Endometrial microvascular endothelial cells (primary cell): ENCODE data around the gene TTC39C. TPM values are rescaled to one million over a fixed set of nuclear protein-coding genes. Genes with fewer than 3 reads are reported as not detected.
"Not testable (repeated sequence)": the region's sequence is repeated elsewhere in the genome, so short reads cannot be mapped to it uniquely, and the experiment has no call there.

Experiments
- in situ Hi-C: cut with HindIII; loops from 2 replicates; pipeline ENCODE4 v1.10.0; 2017; ENCODE audit warnings: low sequenced_read_pairs, low pct_unique_long_range_greater_than_20kb; ENCODE audit errors: inconsistent ontology term
- total RNA-seq: library from RNA; depleted of rRNA; stranded (reverse); fragments of >200 nt; gene quantifications from one replicate; pipeline ENCODE4 v1.2.3, GENCODE V29; 2015; ENCODE audit errors: inconsistent ontology term

The TTC39C gene
- total RNA-seq, 1 donor from 2014 or later: 5.8 TPM

- in situ Hi-C loops: no loop called here
Observed at GRCh38 chr18:24071779-24072178, 57.2 kb downstream of the TTC39C start.

GRCh38 chr18:24072743-24073142 is 58.2 kb downstream of the TTC39C start:
- in situ Hi-C loops: no loop called here

DNA sequence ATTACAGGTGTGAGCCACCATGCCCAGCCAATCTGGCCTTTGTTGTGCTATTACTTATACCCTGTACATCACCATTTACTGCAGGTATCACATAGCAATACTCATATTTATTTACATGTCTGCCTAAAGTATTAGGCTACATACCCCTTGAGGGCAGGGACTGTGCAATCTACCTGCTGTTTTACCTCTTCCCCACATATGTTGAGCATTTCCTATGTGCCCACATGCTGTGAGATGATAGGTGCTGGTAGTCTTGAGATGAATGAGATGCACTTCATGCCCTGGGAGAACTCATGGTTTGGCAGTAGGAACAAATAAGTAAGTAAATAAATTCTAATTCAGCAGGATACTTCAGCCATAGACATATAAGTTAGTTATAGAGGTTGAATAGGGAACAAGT is 59.2 kb downstream of the TTC39C start:
- in situ Hi-C loops: no loop called here

DNA sequence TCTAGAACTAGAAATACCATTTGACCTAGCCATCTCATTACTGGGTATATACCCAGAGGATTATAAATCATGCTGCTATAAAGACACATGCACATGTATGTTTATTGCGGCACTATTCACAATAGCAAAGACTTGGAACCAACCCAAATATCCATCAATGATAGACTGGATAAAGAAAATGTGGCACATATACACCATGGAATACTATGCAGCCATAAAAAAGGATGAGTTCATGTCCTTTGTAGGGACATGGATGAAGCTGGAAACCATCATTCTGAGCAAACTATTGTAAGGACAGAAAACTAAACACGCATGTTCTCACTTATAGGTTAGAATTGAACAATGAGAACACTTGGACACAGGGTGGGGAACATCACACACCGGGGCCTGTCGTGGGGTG is 60.2 kb downstream of the TTC39C start:
- in situ Hi-C loops: not testable (repeated sequence)

- in situ Hi-C loops: no loop called here
Observed at GRCh38 chr18:24075767-24076597, 61.4 kb downstream of the TTC39C start.

DNA sequence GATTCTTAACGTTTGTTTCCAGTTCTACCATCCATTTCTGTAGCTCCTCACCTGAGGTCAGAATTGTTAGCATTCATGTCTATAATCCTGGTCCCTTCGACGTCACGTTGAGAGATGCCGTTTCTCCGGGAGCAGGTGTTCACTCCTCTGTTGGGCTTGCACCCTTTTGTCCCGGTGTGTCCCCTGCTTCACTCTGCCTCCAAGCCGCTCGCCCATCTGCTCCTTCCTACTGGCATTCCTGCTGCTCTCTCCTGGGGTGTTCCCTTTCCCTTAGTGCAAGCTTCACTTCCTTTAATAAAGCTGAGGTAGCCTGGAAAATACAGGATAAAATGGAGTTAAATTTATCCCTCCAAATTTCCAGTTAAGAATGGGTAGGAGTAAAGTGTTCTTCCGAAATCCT is 62.4 kb downstream of the TTC39C start:
- in situ Hi-C loops: no loop called here

DNA sequence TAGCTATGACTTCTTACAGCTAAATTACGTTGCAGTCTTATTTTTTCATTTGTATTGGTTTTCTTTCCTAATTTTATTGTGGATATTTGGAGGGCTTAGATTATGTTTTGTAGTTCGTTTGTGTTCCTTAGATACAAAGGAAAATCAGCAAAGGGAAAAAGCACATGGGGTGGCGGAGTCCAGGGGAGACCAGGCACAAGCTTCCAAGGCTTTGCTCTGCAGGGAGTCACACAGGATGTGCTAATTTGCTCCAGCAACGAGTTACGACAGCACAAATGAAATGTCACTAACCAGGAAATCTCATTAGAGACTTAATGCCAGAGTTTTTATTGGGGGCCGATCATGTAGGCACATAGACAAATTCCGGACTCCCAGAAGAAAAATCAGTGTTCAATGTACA is 63.8 kb downstream of the TTC39C start:
- in situ Hi-C loops: no loop called here

DNA sequence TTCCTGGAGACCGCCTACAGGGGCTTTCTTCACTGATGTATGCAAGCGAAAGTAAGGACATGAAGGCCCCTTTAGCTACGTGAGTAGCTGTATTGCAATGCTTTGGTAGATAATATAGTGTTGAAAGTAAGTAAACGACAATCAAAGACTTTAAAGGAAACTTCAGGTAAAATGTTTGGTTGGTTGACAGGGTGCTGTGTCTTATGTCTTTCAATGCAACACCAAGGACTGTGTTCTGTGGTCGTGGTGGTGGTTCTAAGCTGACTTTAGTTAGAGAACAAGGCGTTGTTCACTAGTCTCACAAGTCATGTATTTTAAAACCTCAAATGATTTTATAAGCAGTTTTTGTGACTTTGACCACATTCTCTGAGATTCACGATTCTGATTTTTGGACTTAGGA is 66.3 kb downstream of the TTC39C start:
- in situ Hi-C loops: no loop called here

DNA sequence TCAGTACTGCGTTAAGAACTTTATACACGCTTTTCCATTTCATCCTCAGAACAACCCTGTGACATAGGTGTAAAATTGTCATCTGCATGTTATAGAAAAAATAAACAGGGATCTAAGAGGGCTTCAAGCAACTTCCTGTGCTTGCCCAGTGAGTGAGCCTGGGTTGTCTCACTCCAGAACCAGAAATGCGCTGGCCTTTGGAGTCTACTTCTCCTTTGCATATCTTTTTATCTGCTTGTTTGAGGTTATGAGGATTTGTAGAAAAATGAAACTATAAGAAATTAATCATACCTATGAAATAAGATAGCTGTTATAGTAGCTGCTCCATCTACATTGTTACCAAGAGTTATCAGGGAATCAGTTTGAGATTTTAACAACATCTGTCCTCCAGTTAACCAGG is 69.0 kb downstream of the TTC39C start:
- in situ Hi-C loops: no loop called here

- in situ Hi-C loops: no loop called here
Observed at GRCh38 chr18:24086082-24086481, 71.5 kb downstream of the TTC39C start.

- in situ Hi-C loops: no loop called here
Observed at GRCh38 chr18:24089076-24089475, 74.5 kb downstream of the TTC39C start.

- in situ Hi-C loops: no loop called here
Observed at GRCh38 chr18:24089515-24090337, 75.2 kb downstream of the TTC39C start.

GRCh38 chr18:24090876-24091275 is 76.3 kb downstream of the TTC39C start:
- in situ Hi-C loops: no loop called here

GRCh38 chr18:24094561-24094960 is 80.0 kb downstream of the TTC39C start:
- in situ Hi-C loops: no loop called here

- in situ Hi-C loops: no loop called here
Observed at GRCh38 chr18:24095976-24096375, 81.4 kb downstream of the TTC39C start.

- in situ Hi-C loops: no loop called here
Observed at GRCh38 chr18:24103320-24104021, 88.9 kb downstream of the TTC39C start.

DNA sequence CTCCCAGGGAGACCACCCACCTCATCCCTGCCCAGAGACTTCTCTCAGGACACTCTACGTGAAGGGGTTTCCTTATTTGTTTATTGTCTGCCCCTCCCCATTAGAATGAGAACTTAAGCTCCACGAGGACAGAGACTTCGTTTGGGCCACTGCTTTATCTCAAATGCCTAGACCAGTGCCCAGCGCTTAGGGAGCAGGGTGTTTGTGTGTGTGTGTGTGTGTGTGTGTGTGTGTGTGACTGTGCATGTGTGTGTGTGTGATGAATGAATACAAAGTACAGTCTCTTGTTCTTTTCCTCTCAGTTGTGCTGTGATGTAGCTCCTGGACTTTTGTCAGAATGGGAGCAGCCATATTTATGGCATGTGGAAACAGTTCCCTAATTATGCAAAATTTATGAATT is 89.9 kb downstream of the TTC39C start:
- in situ Hi-C loops: no loop called here

DNA sequence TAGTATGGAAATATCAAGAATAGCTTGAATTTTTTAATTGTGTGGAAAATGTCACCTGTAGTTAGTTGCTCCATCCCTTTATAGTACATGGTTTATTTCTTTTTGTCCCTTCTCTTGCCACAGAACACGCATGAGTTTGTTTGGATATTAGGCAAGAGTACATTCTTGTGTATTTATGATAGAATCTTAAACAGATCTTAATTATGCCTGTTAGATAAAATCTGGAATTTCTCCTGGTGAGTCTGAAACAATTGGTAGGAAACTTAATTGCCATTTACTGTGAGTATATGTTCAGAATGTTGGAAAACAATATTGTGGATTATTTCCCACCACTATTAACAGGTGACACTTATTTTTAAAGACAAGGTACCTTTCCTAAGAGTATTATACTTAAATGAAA is 94.1 kb downstream of the TTC39C start:
- in situ Hi-C loops: no loop called here

DNA sequence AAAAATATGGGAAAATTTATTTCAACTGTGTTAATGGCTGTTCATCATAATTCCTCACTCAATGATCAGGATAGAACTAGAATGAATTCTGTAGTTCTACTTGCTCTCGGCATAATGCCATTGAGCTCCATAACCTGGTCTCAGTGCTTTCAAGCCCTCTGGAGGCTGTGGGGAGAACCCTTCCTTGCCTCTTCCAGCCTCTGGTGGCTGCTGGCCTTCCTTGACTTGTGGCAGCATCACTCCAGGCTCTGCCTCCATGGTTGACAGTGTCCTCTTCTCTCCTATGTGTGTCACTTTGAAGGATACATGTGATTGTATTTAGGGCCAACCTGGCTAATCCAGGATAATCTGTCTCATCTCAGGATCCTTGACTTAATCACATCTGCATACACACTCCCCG is 97.4 kb downstream of the TTC39C start:
- in situ Hi-C loops: no loop called here

DNA sequence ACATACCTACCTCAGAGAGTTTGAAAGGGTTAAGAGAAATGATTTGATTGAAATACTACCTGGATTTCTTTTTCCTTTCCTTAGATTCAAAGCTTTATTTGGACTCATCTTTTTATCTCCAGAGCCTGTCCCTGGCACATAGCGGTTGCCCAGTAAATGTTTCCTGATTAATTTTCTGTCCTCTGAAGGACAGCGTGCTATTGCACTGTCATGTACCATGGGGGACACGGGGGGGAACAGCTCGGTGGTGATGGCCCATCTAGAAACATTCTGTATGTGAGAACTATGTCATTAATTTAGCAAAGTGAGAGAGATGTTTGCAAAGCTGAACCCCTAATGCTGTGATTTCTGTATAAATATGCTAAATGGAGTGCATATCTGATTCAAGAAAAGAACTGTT is 97.9 kb downstream of the TTC39C start:
- in situ Hi-C loops: no loop called here
